ENCODE measurements around the gene ACKR1.

The ACKR1 gene

GRCh38 chr1:159205225-159205624 is 550 bp downstream of the ACKR1 start:
- H3K4me1 ChIP-seq (ENCODE audit: insufficient read depth, low read length): no peaks in the 10 kb centered on the region
- H3K9ac ChIP-seq (ENCODE audit: low read depth, low read length): no peak overlapping the region
- no peak for ATAC-seq (ENCODE audit: insufficient read depth, low read depth)

GRCh38 chr1:159206110-159206509 is 1.4 kb downstream of the ACKR1 start:
- Histone ChIP-seq H3K9ac (ENCODE audit: low read depth, low read length) (no peak overlapping the region), H3K79me2 (ENCODE audit: insufficient read depth, low read length) (no peaks in the 10 kb centered on the region), H2AFZ (ENCODE audit: low read depth, low read length) (no peak overlapping the region), H4K20me1 (ENCODE audit: insufficient read depth, low read length) (peaks cover 9% of the 10 kb centered on the region; the same call in 1 of the 2 replicates), H3K27ac (ENCODE audit: low read length) (no peak overlapping the region), H3K9me3 (ENCODE audit: insufficient read depth, low read length, severe bottlenecking) (no peaks in the 10 kb centered on the region), H3K4me1 (ENCODE audit: insufficient read depth, low read length) (no peaks in the 10 kb centered on the region), H3K27me3 (ENCODE audit: insufficient read depth, low read length, poor library complexity) (peaks cover 22% of the 10 kb centered on the region), H3K36me3 (ENCODE audit: insufficient read depth, low read length) (no peaks in the 10 kb centered on the region), H3K4me2 (ENCODE audit: insufficient read depth, low read length) (no peak overlapping the region), H3K4me3 (ENCODE audit: low read depth in 1 of 2, low read length in 2 of 2) (no peak overlapping the region)
- TF ChIP-seq EZH2 (IDR thresholded peaks at IDR 0.05; ENCODE audit: borderline replicate concordance, low read depth, low read length, severe bottlenecking) (no peak), CTCF (IDR thresholded peaks at IDR 0.05; ENCODE audit: borderline replicate concordance, extremely low read depth, low read length, poor library complexity, severe bottlenecking) (no peak)
- ATAC-seq (ENCODE audit: insufficient read depth, low read depth): no peak
- DNase-seq: no peak

More at GRCh38 chr1:159205225-159205624, 550 bp downstream of the ACKR1 start:
- peaks cover 22% of the 10 kb centered on the region for H3K27me3 ChIP-seq (ENCODE audit: insufficient read depth, low read length, poor library complexity)
- H3K79me2 ChIP-seq (ENCODE audit: insufficient read depth, low read length): no peaks in the 10 kb centered on the region
- peaks cover 9% of the 10 kb centered on the region; the same call in 1 of the 2 replicates for H4K20me1 ChIP-seq (ENCODE audit: insufficient read depth, low read length)
- H3K27ac ChIP-seq (ENCODE audit: low read length): no peak overlapping the region
- H3K4me3 ChIP-seq (ENCODE audit: low read depth in 1 of 2, low read length in 2 of 2): no peak overlapping the region
- TF ChIP-seq CTCF (IDR thresholded peaks at IDR 0.05; ENCODE audit: borderline replicate concordance, extremely low read depth, low read length, poor library complexity, severe bottlenecking) (no peak), EZH2 (IDR thresholded peaks at IDR 0.05; ENCODE audit: borderline replicate concordance, low read depth, low read length, severe bottlenecking) (no peak)
- no peak overlapping the region for H2AFZ ChIP-seq (ENCODE audit: low read depth, low read length)
- no peak for DNase-seq
- H3K36me3 ChIP-seq (ENCODE audit: insufficient read depth, low read length): no peaks in the 10 kb centered on the region
- H3K4me2 ChIP-seq (ENCODE audit: insufficient read depth, low read length): no peak overlapping the region
- no peaks in the 10 kb centered on the region for H3K9me3 ChIP-seq (ENCODE audit: insufficient read depth, low read length, severe bottlenecking)

GRCh38 chr1:159207080-159207479 is 2.4 kb downstream of the ACKR1 start:
- Histone ChIP-seq H3K27ac (ENCODE audit: low read length) (no peak overlapping the region), H3K36me3 (ENCODE audit: insufficient read depth, low read length) (no peaks in the 10 kb centered on the region), H3K79me2 (ENCODE audit: insufficient read depth, low read length) (no peaks in the 10 kb centered on the region), H4K20me1 (ENCODE audit: insufficient read depth, low read length) (peaks cover 3% of the 10 kb centered on the region; the same call in 1 of the 2 replicates), H3K9ac (ENCODE audit: low read depth, low read length) (no peak overlapping the region), H3K4me2 (ENCODE audit: insufficient read depth, low read length) (no peak overlapping the region), H3K9me3 (ENCODE audit: insufficient read depth, low read length, severe bottlenecking) (no peaks in the 10 kb centered on the region), H2AFZ (ENCODE audit: low read depth, low read length) (no peak overlapping the region), H3K27me3 (ENCODE audit: insufficient read depth, low read length, poor library complexity) (peaks cover 22% of the 10 kb centered on the region), H3K4me3 (ENCODE audit: low read depth in 1 of 2, low read length in 2 of 2) (no peak overlapping the region), H3K4me1 (ENCODE audit: insufficient read depth, low read length) (no peaks in the 10 kb centered on the region)
- ATAC-seq (ENCODE audit: insufficient read depth, low read depth) (no peak), DNase-seq (no peak)
- no peak for TF ChIP-seq EZH2 (IDR thresholded peaks at IDR 0.05; ENCODE audit: borderline replicate concordance, low read depth, low read length, severe bottlenecking)
- no peak for TF ChIP-seq CTCF (IDR thresholded peaks at IDR 0.05; ENCODE audit: borderline replicate concordance, extremely low read depth, low read length, poor library complexity, severe bottlenecking)

- Histone ChIP-seq H4K20me1 (ENCODE audit: insufficient read depth, low read length) (peaks cover 3% of the 10 kb centered on the region; the same call in 1 of the 2 replicates), H3K4me2 (ENCODE audit: insufficient read depth, low read length) (no peak overlapping the region), H3K4me1 (ENCODE audit: insufficient read depth, low read length) (no peaks in the 10 kb centered on the region), H3K79me2 (ENCODE audit: insufficient read depth, low read length) (no peaks in the 10 kb centered on the region), H3K4me3 (ENCODE audit: low read depth in 1 of 2, low read length in 2 of 2) (no peak overlapping the region), H3K27ac (ENCODE audit: low read length) (no peak overlapping the region), H2AFZ (ENCODE audit: low read depth, low read length) (no peak overlapping the region), H3K36me3 (ENCODE audit: insufficient read depth, low read length) (no peaks in the 10 kb centered on the region), H3K9me3 (ENCODE audit: insufficient read depth, low read length, severe bottlenecking) (no peaks in the 10 kb centered on the region), H3K9ac (ENCODE audit: low read depth, low read length) (no peak overlapping the region), H3K27me3 (ENCODE audit: insufficient read depth, low read length, poor library complexity) (peaks cover 22% of the 10 kb centered on the region)
- DNase-seq (no peak), ATAC-seq (ENCODE audit: insufficient read depth, low read depth) (no peak)
- no peak for TF ChIP-seq CTCF (IDR thresholded peaks at IDR 0.05; ENCODE audit: borderline replicate concordance, extremely low read depth, low read length, poor library complexity, severe bottlenecking)
- TF ChIP-seq EZH2 (IDR thresholded peaks at IDR 0.05; ENCODE audit: borderline replicate concordance, low read depth, low read length, severe bottlenecking): no peak
These were observed 3.1 kb downstream of the ACKR1 start for GRCh38 chr1:159207774-159208173.
